ENCODE data around the gene SRL. TPM values are rescaled to one million over a fixed set of nuclear protein-coding genes. Genes with fewer than 3 reads are reported as not detected.

SRL gene
- polyA plus RNA-seq, 3 donors, result not detected

GRCh38 chr16:4140652-4141051 is 101.2 kb downstream of the SRL start:
- Histone ChIP-seq H4K20me1 (ENCODE audit: insufficient read depth, low read length) (no peaks in the 10 kb centered on the region), H3K4me3 (replicated peaks in 1 of 3; ENCODE audit: low read depth in 2 of 3, low read length in 3 of 3) (no peak overlapping the region), H3K4me2 (replicated peaks; ENCODE audit: extremely low read depth, low read length, poor library complexity, severe bottlenecking) (no peak overlapping the region), H3K36me3 (replicated peaks in 1 of 2; ENCODE audit: control insufficient read depth in 1 of 2, insufficient read depth in 2 of 2, low read length in 2 of 2) (no peaks in the 10 kb centered on the region), H2AFZ (ENCODE audit: insufficient read depth, low read depth, low read length, poor library complexity, severe bottlenecking) (no peak overlapping the region), H3K4me1 (ENCODE audit: control insufficient read depth in 1 of 2, insufficient read depth in 2 of 2, low read length in 2 of 2) (peaks cover 16 to 18% of the 10 kb centered on the region in 2 donors), H3K79me2 (ENCODE audit: insufficient read depth, low read length) (no peaks in the 10 kb centered on the region), H3K9ac (ENCODE audit: insufficient read depth, low read length, poor library complexity, severe bottlenecking) (no peak overlapping the region), H3K9me3 (replicated peaks in 1 of 2; ENCODE audit: control insufficient read depth in 1 of 2, insufficient read depth in 1 of 2, low read length in 2 of 2) (peaks cover 0 to 5% of the 10 kb centered on the region in 2 donors), H3K27me3 (ENCODE audit: control insufficient read depth in 2 of 2, insufficient read depth in 2 of 2, low read length in 2 of 2) (peaks cover 0 to 3% of the 10 kb centered on the region in 2 donors), H3K27ac (ENCODE audit: low read depth in 1 of 2, low read length in 2 of 2) (no peak overlapping the region)
- no peak for DNase-seq
- Mint-ChIP-seq H3K27ac (peak overlapping the region in 1 of 7 donors; percentile 77), H3K36me3 (no peaks in the 10 kb centered on the region), H3K27me3 (ENCODE audit: low read depth in 3 of 3) (peaks cover 13 to 29% (median 16%) of the 10 kb centered on the region in 3 donors), H3K9me3 (peaks cover 0 to 15% (median 12%) of the 10 kb centered on the region in 7 donors), H3K4me1 (peaks cover 14% of the 10 kb centered on the region), H3K4me3 (no peak overlapping the region)
- WGBS (ENCODE audit: insufficient coverage), result no CpG with 5 or more reads among the region's 3 CpGs
- TF ChIP-seq, protein P1, sequence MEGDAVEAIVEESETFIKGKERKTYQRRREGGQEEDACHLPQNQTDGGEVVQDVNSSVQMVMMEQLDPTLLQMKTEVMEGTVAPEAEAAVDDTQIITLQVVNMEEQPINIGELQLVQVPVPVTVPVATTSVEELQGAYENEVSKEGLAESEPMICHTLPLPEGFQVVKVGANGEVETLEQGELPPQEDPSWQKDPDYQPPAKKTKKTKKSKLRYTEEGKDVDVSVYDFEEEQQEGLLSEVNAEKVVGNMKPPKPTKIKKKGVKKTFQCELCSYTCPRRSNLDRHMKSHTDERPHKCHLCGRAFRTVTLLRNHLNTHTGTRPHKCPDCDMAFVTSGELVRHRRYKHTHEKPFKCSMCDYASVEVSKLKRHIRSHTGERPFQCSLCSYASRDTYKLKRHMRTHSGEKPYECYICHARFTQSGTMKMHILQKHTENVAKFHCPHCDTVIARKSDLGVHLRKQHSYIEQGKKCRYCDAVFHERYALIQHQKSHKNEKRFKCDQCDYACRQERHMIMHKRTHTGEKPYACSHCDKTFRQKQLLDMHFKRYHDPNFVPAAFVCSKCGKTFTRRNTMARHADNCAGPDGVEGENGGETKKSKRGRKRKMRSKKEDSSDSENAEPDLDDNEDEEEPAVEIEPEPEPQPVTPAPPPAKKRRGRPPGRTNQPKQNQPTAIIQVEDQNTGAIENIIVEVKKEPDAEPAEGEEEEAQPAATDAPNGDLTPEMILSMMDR (IDR thresholded peaks at IDR 0.05), result no peak
- intact Hi-C loops (cut with micrococcal nuclease), result no loop called here

DNA sequence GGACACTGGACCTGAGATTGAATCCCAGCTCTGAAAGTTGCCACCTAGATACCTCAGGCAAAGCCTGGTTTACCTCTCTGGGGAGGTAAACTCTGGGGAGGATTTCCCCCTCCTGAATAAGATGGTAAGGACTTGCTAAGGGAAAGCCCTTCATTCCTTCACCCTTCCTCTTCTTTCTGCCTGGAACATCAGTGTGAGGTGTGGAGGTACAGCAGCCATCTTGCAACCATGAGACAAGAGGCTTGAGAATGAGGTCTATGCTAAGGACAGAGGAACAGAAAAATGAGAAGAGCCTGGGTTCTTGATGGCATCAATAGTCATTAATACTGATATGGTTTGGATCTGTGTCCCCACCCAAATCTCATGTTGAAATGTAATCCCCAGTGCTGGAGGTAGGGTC is 101.9 kb downstream of the SRL start:
- Mint-ChIP-seq H3K36me3 (no peaks in the 10 kb centered on the region), H3K4me1 (peaks cover 14% of the 10 kb centered on the region), H3K27ac (peak overlapping the region in 1 of 7 donors; percentile 65), H3K27me3 (ENCODE audit: low read depth in 3 of 3) (peaks cover 11 to 31% (median 16%) of the 10 kb centered on the region in 3 donors), H3K9me3 (peaks cover 0 to 15% (median 12%) of the 10 kb centered on the region in 7 donors), H3K4me3 (no peak overlapping the region)
- H3K9ac ChIP-seq (ENCODE audit: insufficient read depth, low read length, poor library complexity, severe bottlenecking), result no peak overlapping the region
- peaks cover 16 to 18% of the 10 kb centered on the region in 2 donors for H3K4me1 ChIP-seq (ENCODE audit: control insufficient read depth in 1 of 2, insufficient read depth in 2 of 2, low read length in 2 of 2)
- TF ChIP-seq, protein P1 (IDR thresholded peaks at IDR 0.05), result no peak
- no peak overlapping the region for H3K4me2 ChIP-seq (replicated peaks; ENCODE audit: extremely low read depth, low read length, poor library complexity, severe bottlenecking)
- no peak overlapping the region for H2AFZ ChIP-seq (ENCODE audit: insufficient read depth, low read depth, low read length, poor library complexity, severe bottlenecking)
- no peaks in the 10 kb centered on the region for H3K36me3 ChIP-seq (replicated peaks in 1 of 2; ENCODE audit: control insufficient read depth in 1 of 2, insufficient read depth in 2 of 2, low read length in 2 of 2)
- peaks cover 0 to 5% of the 10 kb centered on the region in 2 donors for H3K9me3 ChIP-seq (replicated peaks in 1 of 2; ENCODE audit: control insufficient read depth in 1 of 2, insufficient read depth in 1 of 2, low read length in 2 of 2)
- H3K4me3 ChIP-seq (replicated peaks in 1 of 3; ENCODE audit: low read depth in 2 of 3, low read length in 3 of 3), result no peak overlapping the region
- H3K27ac ChIP-seq (ENCODE audit: low read depth in 1 of 2, low read length in 2 of 2), result no peak overlapping the region
- intact Hi-C loops (cut with micrococcal nuclease), result no loop called here
- H4K20me1 ChIP-seq (ENCODE audit: insufficient read depth, low read length), result no peaks in the 10 kb centered on the region
- no peaks in the 10 kb centered on the region for H3K79me2 ChIP-seq (ENCODE audit: insufficient read depth, low read length)
- peaks cover 0 to 3% of the 10 kb centered on the region in 2 donors for H3K27me3 ChIP-seq (ENCODE audit: control insufficient read depth in 2 of 2, insufficient read depth in 2 of 2, low read length in 2 of 2)
- no peak for DNase-seq

Other genes starting within 250 kb of the SRL start
- gene ADCY9, start 125.6 kb downstream of the SRL start, polyA plus RNA-seq, result 1 to 10 TPM in 1 of 3 donors, under 1 TPM in 2; 0.44 to 9.3 (median 0.67) TPM
- 10 to 100 TPM in 1 of 3 donors, under 1 TPM in 2; 0.16 to 13.4 (median 0.71) TPM for gene TFAP4, start 30.9 kb upstream of the SRL start, polyA plus RNA-seq
- under 1 TPM in 1 of 3 donors, not detected in 2; 0.03 TPM for gene GLIS2, start 74.0 kb upstream of the SRL start, polyA plus RNA-seq
- 10 to 100 TPM; 34.3 to 37.6 (median 34.7) TPM for gene PAM16, start 109.2 kb upstream of the SRL start, polyA plus RNA-seq
- under 1 TPM in 1 of 3 donors, not detected in 2; 0.03 TPM for gene VASN, start 129.8 kb upstream of the SRL start, polyA plus RNA-seq
- 100 to 1,000 TPM in 1 of 3 donors, 10 to 100 TPM in 2; 44.7 to 181 (median 68.4) TPM for gene CORO7, start 174.5 kb upstream of the SRL start, polyA plus RNA-seq
- gene DNAJA3, start 183.8 kb upstream of the SRL start, polyA plus RNA-seq, result 10 to 100 TPM; 17.1 to 27.9 (median 19.5) TPM
- 10 to 100 TPM; 39.2 to 57.0 (median 49.4) TPM for gene NMRAL1, start 232.5 kb upstream of the SRL start, polyA plus RNA-seq
- gene HMOX2, start 234.3 kb upstream of the SRL start, polyA plus RNA-seq, result 10 to 100 TPM; 21.7 to 33.2 (median 25.0) TPM